ENCODE data around the gene MFAP2. TPM values are rescaled to one million over a fixed set of nuclear protein-coding genes. Genes with fewer than 3 reads are reported as not detected.

MFAP2 gene
- total RNA-seq, 1 experiment from 2014 or later = 152 TPM

DNA sequence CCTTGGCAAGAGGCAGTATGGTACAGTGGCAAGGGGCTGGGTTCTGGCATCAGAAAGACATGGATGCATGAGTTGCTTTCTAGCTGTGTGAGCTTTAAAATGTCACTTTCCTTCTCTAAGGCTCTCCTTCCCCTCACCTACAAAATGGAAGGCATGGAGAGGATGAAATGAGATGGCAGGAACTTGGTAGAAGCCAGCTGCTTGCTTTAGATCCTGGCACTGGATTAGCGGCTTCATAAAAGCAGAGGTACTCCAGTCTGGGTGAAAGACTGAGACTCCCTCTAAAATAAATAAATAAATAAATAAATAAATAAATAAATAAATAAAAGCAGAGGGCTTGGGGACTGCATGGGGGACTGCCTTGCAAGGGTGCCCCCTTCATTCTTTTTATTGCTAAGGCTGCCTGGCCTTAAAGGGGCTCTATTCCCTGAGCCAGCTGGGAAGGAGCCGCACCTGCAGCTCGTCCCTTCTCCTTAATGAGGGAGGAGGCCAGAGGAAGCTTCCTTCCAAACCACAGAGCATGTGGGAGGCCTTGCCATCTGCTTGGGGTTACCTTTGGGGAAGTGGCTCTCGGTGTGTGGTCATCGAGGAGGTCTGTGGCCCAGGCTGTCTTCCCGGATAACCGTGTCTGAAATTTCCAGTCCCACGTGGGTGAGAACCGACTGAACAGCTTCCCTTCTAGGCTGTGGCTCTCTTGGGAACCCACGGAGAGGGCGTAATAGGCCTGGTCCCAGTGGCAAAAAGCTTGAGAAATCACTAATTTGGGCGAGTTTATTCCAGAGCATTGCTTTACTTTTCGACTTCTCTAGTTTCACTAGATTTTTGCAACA is 33.3 kb upstream of the MFAP2 start:
- H3K36me3 Mint-ChIP-seq (ENCODE audit: insufficient read depth in 1 of 3, low read depth in 3 of 3) = peaks cover 0 to 11% (median 8%) of the 10 kb centered on the region in 3 experiments; a peak in 5 of 7 replicates
- no peak overlapping the region for H3K4me2 ChIP-seq (ENCODE audit: insufficient read depth, insufficient read length, low read length)
- no peaks in the 10 kb centered on the region for H4K20me1 ChIP-seq (ENCODE audit: control insufficient read depth, insufficient read depth, insufficient read length)
- no peaks in the 10 kb centered on the region for H3K79me2 ChIP-seq (ENCODE audit: insufficient read depth, low read length)
- no peaks in the 10 kb centered on the region; a peak in 1 of 5 replicates for H3K9me3 Mint-ChIP-seq
- H3K79me1 ChIP-seq (ENCODE audit: insufficient read depth, low read depth, low read length, poor library complexity, severe bottlenecking) = no peaks in the 10 kb centered on the region
- H2BK15ac ChIP-seq (ENCODE audit: low read depth, low read length) = no peak overlapping the region
- no peak overlapping the region for H3T11ph ChIP-seq (ENCODE audit: low read length)
- peak overlapping the region; percentile 41 for H3K18ac ChIP-seq (ENCODE audit: insufficient read length, low read depth, low read length)
- H4K91ac ChIP-seq (ENCODE audit: insufficient read length, low read depth, low read length) = no peak overlapping the region
- H3K27me3 Mint-ChIP-seq (ENCODE audit: low read depth) = no peaks in the 10 kb centered on the region
- H3K56ac ChIP-seq (ENCODE audit: insufficient read length, low read depth, low read length) = no peak overlapping the region
- no peaks in the 10 kb centered on the region for H3K9me3 ChIP-seq (ENCODE audit: control insufficient read depth, low read depth, low read length)
- H3K4me1 Mint-ChIP-seq = peaks cover 55 to 63% of the 10 kb centered on the region in 2 experiments
- WGBS (ENCODE audit: extremely low coverage, insufficient read length, low lambda C conversion rate) = no CpG with 5 or more reads among the region's 13 CpGs
- peaks cover 4% of the 10 kb centered on the region for H3K23me2 ChIP-seq (ENCODE audit: insufficient read length, low read depth, low read length, poor library complexity, severe bottlenecking)
- H3K14ac ChIP-seq (ENCODE audit: insufficient read depth, low read length) = no peak overlapping the region
- H2BK120ac ChIP-seq (ENCODE audit: low read depth, low read length, poor library complexity, severe bottlenecking) = no peak overlapping the region
- H4K8ac ChIP-seq (replicated peaks; ENCODE audit: insufficient read length, low read depth, low read length) = no peak overlapping the region
- no peak overlapping the region for H4K5ac ChIP-seq (ENCODE audit: insufficient read length, low read depth, low read length)
- no peak overlapping the region for H2AK5ac ChIP-seq (ENCODE audit: insufficient read length, low read length)
- no peak overlapping the region for H3K9ac ChIP-seq (ENCODE audit: extremely low read depth, insufficient read length, low read length)
- peak overlapping the region; percentile 39 to 83 (median 44); a peak in 3 of 7 replicates for H3K27ac Mint-ChIP-seq
- H2BK20ac ChIP-seq (ENCODE audit: low read depth, low read length, poor library complexity, severe bottlenecking) = no peak overlapping the region
- TF ChIP-seq, protein P1, sequence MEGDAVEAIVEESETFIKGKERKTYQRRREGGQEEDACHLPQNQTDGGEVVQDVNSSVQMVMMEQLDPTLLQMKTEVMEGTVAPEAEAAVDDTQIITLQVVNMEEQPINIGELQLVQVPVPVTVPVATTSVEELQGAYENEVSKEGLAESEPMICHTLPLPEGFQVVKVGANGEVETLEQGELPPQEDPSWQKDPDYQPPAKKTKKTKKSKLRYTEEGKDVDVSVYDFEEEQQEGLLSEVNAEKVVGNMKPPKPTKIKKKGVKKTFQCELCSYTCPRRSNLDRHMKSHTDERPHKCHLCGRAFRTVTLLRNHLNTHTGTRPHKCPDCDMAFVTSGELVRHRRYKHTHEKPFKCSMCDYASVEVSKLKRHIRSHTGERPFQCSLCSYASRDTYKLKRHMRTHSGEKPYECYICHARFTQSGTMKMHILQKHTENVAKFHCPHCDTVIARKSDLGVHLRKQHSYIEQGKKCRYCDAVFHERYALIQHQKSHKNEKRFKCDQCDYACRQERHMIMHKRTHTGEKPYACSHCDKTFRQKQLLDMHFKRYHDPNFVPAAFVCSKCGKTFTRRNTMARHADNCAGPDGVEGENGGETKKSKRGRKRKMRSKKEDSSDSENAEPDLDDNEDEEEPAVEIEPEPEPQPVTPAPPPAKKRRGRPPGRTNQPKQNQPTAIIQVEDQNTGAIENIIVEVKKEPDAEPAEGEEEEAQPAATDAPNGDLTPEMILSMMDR (conservative IDR thresholded peaks at IDR 0.05) = no peak
- H3K4me1 ChIP-seq (ENCODE audit: insufficient read depth, low read length) = peaks cover 20% of the 10 kb centered on the region
- no peak overlapping the region for H2AFZ ChIP-seq (ENCODE audit: low read length)
- H3K23ac ChIP-seq (ENCODE audit: insufficient read length, low read depth, low read length) = no peak overlapping the region
- no peak overlapping the region for H2BK12ac ChIP-seq (ENCODE audit: insufficient read length, low read depth, low read length)
- H3K27me3 ChIP-seq (ENCODE audit: insufficient read depth, low read length) = no peaks in the 10 kb centered on the region
- H3K27ac ChIP-seq (ENCODE audit: insufficient read length, low read depth, low read length) = no peak overlapping the region
- peak overlapping the region in 1 of 2 experiments; percentile 82; a peak in 4 of 5 replicates for H3K4me3 Mint-ChIP-seq
- no peak overlapping the region for H3K4ac ChIP-seq (ENCODE audit: low read depth, low read length)
- no peak for DNase-seq
- H2BK5ac ChIP-seq (ENCODE audit: insufficient read length, low read length) = no peak overlapping the region

Data from H9 (cell line).